Skin epidermis (tissue), 12 donors: Measurements from ENCODE around the gene ZC3H8.
"Not testable (repeated sequence)": the region's sequence is repeated elsewhere in the genome, so short reads cannot be mapped to it uniquely, and the experiment has no call there.

Source experiments
- H3K27ac ChIP-seq, 21 experiments: fragments of 200-600 bp; sonication (generic) in 11 of 21; one replicate each; pipeline ENCODE4 v1.5.0; 2020; ENCODE audit warnings: mild to moderate bottlenecking in 3 of 21, inconsistent platforms in 2 of 21, moderate library complexity in 2 of 21
- H3K4me3 ChIP-seq, 7 experiments: fragments of 200-600 bp; sonication (generic) in 2 of 7; one replicate each; pipeline ENCODE4 v1.5.0; 2020; ENCODE audit warnings: inconsistent platforms in 2 of 7, mild to moderate bottlenecking in 2 of 7, moderate library complexity in 1 of 7

Gene ZC3H8

GRCh38 chr2:112254466-112255240 lies at the start of gene ZC3H8:
Gene ZC3H8 (minus strand): TSS chr2:112255042. CDS start chr2:112254981, 61 bp downstream.
- Histone ChIP-seq H3K27ac (peak within 1 kb of the TSS; percentile 1 to 94 (median 87)), H3K4me3 (peak within 1 kb of the TSS; percentile 57 to 78 (median 69))

- peak overlapping the region in 1 of 21 experiments; percentile 16 for H3K27ac ChIP-seq
Observed at GRCh38 chr2:112304298-112304941, 49.6 kb upstream of the ZC3H8 start.

GRCh38 chr2:112301973-112302372 lies 47.1 kb upstream of the ZC3H8 start:
- H3K4me3 ChIP-seq = no peak overlapping the region
- H3K27ac ChIP-seq = no peak overlapping the region

More at GRCh38 chr2:112304298-112304941, 49.6 kb upstream of the ZC3H8 start:
- no peak overlapping the region for H3K4me3 ChIP-seq

DNA sequence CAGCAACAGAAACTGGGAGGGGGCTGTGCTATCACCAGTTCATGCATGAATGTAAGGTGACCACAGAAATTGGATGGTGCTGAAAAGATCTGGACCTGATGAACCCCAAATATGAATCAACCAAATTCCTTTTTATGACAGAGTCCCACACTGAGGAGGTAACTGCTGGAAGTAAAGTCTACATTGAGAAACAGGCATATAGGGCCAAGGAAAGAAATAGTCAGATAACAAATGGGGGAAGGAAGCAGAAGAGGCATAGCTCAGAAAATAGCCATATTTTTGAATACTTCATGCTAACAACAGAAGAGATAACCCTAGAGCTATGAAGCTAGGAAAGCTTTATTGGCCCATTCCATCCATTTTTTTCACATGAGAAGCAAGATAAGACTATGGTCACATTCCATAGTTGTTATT lies 46.3 kb upstream of the ZC3H8 start:
- Histone ChIP-seq H3K27ac (no peak overlapping the region), H3K4me3 (no peak overlapping the region)

DNA sequence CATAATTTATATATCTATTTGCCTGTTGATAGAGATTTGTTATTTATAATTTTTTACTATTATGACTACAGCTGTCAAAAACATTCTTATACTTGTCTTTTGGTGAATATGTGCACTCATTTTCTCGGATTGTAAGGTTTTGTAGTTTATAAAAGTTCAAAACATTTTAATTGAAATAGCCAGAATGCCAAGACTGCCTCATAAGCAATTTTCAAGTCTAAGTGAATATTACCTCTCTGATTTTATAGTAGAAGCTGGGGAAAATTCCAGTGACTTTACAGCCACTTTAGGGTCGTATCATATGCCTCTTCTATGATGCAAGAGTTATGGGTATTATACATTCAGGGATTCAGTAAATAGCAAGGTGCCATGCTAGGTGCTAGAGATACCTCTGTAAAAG lies 41.6 kb upstream of the ZC3H8 start:
- Histone ChIP-seq H3K4me3 (no peak overlapping the region), H3K27ac (no peak overlapping the region)

GRCh38 chr2:112295407-112296078 lies 40.7 kb upstream of the ZC3H8 start:
- Histone ChIP-seq H3K27ac (no peak overlapping the region), H3K4me3 (no peak overlapping the region)

GRCh38 chr2:112293636-112294401 lies 39.0 kb upstream of the ZC3H8 start:
- Histone ChIP-seq H3K27ac (no peak overlapping the region), H3K4me3 (no peak overlapping the region)

GRCh38 chr2:112290648-112291047 lies 35.8 kb upstream of the ZC3H8 start:
- Histone ChIP-seq H3K27ac (no peak overlapping the region), H3K4me3 (no peak overlapping the region)

DNA sequence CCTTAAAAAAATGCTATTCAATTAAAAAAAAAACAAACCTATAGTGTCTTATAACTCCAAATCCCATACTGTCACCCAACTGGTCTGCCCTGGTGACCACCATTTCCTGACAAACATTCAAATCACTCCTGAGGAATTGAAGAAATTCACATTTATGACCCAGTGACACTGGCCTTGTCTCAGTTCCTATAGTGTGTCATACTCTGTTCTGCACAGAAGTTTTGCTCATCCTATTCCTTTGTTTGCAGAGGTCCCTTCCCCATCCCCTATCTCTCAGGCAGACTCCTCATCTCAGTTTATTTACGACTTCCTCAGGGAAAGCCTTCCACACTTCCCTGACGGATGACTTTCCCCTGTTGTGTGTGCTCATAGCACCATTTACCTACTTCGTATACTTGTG lies 35.2 kb upstream of the ZC3H8 start:
- no peak overlapping the region for H3K4me3 ChIP-seq

GRCh38 chr2:112283535-112283934 lies 28.7 kb upstream of the ZC3H8 start:
- not testable (repeated sequence) for H3K4me3 ChIP-seq, H3K27ac ChIP-seq

More for the DNA sequence above, 35.2 kb upstream of the ZC3H8 start:
- H3K27ac ChIP-seq = no peak overlapping the region

DNA sequence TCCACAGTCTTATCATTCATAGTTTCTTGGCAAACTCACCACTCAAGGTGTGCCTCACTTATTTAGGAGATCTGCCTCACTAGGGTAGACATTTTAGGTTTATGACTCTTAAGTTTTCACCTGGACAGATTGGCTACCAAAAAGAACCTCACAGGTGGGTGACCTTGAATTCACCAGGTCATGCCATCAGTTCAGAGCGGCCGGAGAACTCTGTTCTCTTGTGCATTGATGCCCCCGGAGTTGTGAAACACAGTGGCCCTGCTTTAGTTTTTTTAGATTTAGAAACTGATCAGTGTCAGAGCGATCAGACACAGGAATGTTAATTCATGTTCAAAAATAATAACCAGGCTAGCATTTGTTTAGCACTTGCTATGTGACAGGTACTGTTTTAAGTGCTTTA lies 27.2 kb upstream of the ZC3H8 start:
- not testable (repeated sequence) for H3K27ac ChIP-seq, H3K4me3 ChIP-seq

GRCh38 chr2:112277596-112278220 lies 22.9 kb upstream of the ZC3H8 start:
- Histone ChIP-seq H3K27ac (peak overlapping the region in 3 of 21 experiments; percentile 17 to 53 (median 44)), H3K4me3 (no peak overlapping the region)

- Histone ChIP-seq H3K27ac (peak overlapping the region in 8 of 21 experiments; percentile 44 to 100 (median 100)), H3K4me3 (peak overlapping the region in 3 of 7 experiments; percentile 58 to 87 (median 73))
Observed at GRCh38 chr2:112276954-112277353, 22.1 kb upstream of the ZC3H8 start.

DNA sequence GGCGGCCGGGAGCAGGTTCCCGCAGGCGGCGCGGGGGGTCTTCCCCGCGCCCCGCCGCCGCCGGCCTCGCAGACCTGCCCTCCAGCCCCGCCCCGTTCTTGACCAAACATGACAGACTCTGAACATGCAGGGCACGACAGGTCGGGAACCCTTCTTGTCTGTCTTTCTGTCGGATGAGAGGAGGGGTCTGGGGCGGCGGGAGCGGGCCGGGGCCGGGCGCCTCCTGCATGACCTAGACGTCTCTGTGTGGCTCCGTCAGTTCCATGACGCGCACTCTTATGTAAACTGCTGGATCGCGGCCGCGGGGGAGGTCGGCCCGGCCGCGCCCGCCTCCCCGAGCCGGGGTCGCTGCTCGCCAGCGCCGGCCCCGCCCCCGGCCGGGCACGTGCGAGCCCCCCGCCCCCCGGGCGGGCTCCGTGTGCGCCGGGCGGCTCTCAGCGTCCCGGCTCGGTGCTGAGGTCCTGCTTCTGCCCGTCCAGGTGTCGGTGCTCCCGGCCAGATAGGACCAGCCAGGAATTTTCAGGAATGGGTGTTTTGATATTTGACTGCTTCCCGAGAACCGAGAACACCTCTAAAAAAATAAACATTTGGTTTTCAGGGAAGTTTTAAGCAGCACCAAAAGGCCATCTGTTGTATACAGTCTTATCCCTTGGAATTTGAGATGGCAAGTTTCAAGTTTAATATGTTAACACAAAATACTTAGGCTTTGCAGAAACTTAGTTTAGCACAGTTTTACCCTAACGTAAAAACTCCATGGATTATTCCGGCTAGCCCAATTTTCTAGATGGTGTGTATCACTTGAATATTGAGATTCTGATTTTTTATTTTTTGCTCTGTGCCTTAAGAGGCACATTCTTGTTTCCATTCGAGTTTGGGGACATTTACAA lies 21.3 kb upstream of the ZC3H8 start:
- peak overlapping the region; percentile 46 to 98 (median 67) for H3K4me3 ChIP-seq
- peak overlapping the region; percentile 99 to 100 (median 100) for H3K27ac ChIP-seq

- peak within 1 kb of the TSS; percentile 99 to 100 (median 100) for H3K27ac ChIP-seq
- peak within 1 kb of the TSS; percentile 46 to 98 (median 67) for H3K4me3 ChIP-seq
Observed at GRCh38 chr2:112275311-112275886, 20.6 kb upstream of the ZC3H8 start, which contains the start of gene ZC3H6. Gene ZC3H6 (plus strand): TSS chr2:112275597. CDS start chr2:112275995, 398 bp downstream.

- H3K27ac ChIP-seq = no peak overlapping the region
- no peak overlapping the region for H3K4me3 ChIP-seq
Observed at GRCh38 chr2:112273349-112273748, 18.5 kb upstream of the ZC3H8 start.

- Histone ChIP-seq H3K4me3 (no peak overlapping the region), H3K27ac (no peak overlapping the region)
Observed at GRCh38 chr2:112272669-112273068, 17.8 kb upstream of the ZC3H8 start.

- Histone ChIP-seq H3K4me3 (no peak overlapping the region), H3K27ac (no peak overlapping the region)
Observed at GRCh38 chr2:112268547-112268946, 13.7 kb upstream of the ZC3H8 start.
